Neural cell (in vitro differentiated cells): ENCODE measurements around the gene MCC. TPM values are rescaled to one million over a fixed set of nuclear protein-coding genes. Genes with fewer than 3 reads are reported as not detected.

ENCODE experiments used
- H2AFZ ChIP-seq: fragments of 200-600, 300-800 bp; sonication (generic), shearing (Covaris generic); 2 replicates; pipeline ENCODE4 v1.6.0; 2014; ENCODE audit warnings: low read depth, mild to moderate bottlenecking, antibody characterized with exemption, low read length, moderate library complexity
- H3F3A ChIP-seq: fragments of 200-600 bp; shearing (Covaris generic); 2 replicates; pipeline ENCODE4 v1.6.1; 2016; ENCODE audit warnings: mild to moderate bottlenecking, moderate library complexity, mixed read lengths, antibody characterized with exemption, low read length; ENCODE audit not compliant: insufficient read depth, poor library complexity, severe bottlenecking
- H3K27ac ChIP-seq: fragments of 200-600, 300-800 bp; sonication (generic), shearing (Covaris generic); 2 replicates; pipeline ENCODE4 v1.5.1; 2014; ENCODE audit warnings: mild to moderate bottlenecking, low read length, moderate library complexity
- H3K27me3 ChIP-seq: fragments of 300-800, 200-600 bp; sonication (generic), shearing (Covaris generic); 2 replicates; pipeline ENCODE4 v1.6.0; 2014; ENCODE audit warnings: mild to moderate bottlenecking, low read depth, low read length, moderate library complexity; ENCODE audit not compliant: insufficient read depth
- H3K36me3 ChIP-seq: fragments of 300-800, 200-600 bp; sonication (generic), shearing (Covaris generic); 2 replicates; pipeline ENCODE4 v1.5.1; 2014; ENCODE audit warnings: mild to moderate bottlenecking, antibody characterized with exemption, low read length, moderate library complexity; ENCODE audit not compliant: insufficient read depth
- H3K4me2 ChIP-seq: fragments of 300-800, 200-600 bp; sonication (generic), shearing (Covaris generic); 2 replicates; pipeline ENCODE4 v1.6.0; 2014; ENCODE audit warnings: mild to moderate bottlenecking, low read length
- H3K4me3 ChIP-seq: fragments of 300-800, 200-600 bp; sonication (generic), shearing (Covaris generic); 2 replicates; pipeline ENCODE4 v1.5.1; 2014; ENCODE audit warnings: mild to moderate bottlenecking, low read length, moderate library complexity
- H3K79me2 ChIP-seq: fragments of 200-600 bp; shearing (Covaris generic); replicated peaks from 2 replicates; pipeline ENCODE4 v1.6.0; 2014; ENCODE audit warnings: mild to moderate bottlenecking, low read length, moderate library complexity; ENCODE audit not compliant: insufficient read depth
- H3K9ac ChIP-seq: fragments of 300-800, 200-600 bp; sonication (generic), shearing (Covaris generic); 2 replicates; pipeline ENCODE4 v1.6.1; 2016; ENCODE audit warnings: mild to moderate bottlenecking, low read length, mixed read lengths
- H3K9me2 ChIP-seq: fragments of 200-600 bp; shearing (Covaris generic); 2 replicates; pipeline ENCODE4 v1.6.1; 2016; ENCODE audit warnings: mild to moderate bottlenecking, low read length, mixed read lengths; ENCODE audit not compliant: insufficient read depth
- H3K9me3 ChIP-seq: fragments of 200-600, 300-800 bp; sonication (generic), shearing (Covaris generic); 2 replicates; pipeline ENCODE4 v1.6.1; 2016; ENCODE audit warnings: mild to moderate bottlenecking, mixed run types, low read length, moderate library complexity, mixed read lengths
- H4K20me1 ChIP-seq: fragments of 200-600 bp; shearing (Covaris generic); 2 replicates; pipeline ENCODE4 v1.6.1; 2016; ENCODE audit warnings: mild to moderate bottlenecking, mixed run types; ENCODE audit not compliant: insufficient read depth
- CTCF ChIP-seq: fragments of 450-650 bp; IDR thresholded peaks from 2 replicates; pipeline ENCODE4 v1.5.1; 2014; ENCODE audit warnings: antibody characterized with exemption, mild to moderate bottlenecking, moderate library complexity; ENCODE audit not compliant: poor library complexity, severe bottlenecking
- EP300 ChIP-seq: fragments of 450-650 bp; conservative IDR thresholded peaks from 2 replicates; pipeline ENCODE4 v1.6.1; 2014; ENCODE audit warnings: antibody characterized with exemption, mild to moderate bottlenecking, moderate library complexity; ENCODE audit not compliant: poor library complexity, severe bottlenecking
- EZH2 ChIP-seq: fragments of 200-600, 300-800 bp; shearing (Covaris generic), sonication (generic); IDR thresholded peaks from 2 replicates; pipeline ENCODE4 v1.6.1; 2014; ENCODE audit warnings: antibody characterized with exemption, low read length, borderline replicate concordance, mild to moderate bottlenecking; ENCODE audit not compliant: insufficient read depth, poor library complexity, severe bottlenecking
- MXI1 ChIP-seq: fragments of 450-650 bp; conservative IDR thresholded peaks from 2 replicates; pipeline ENCODE4 v1.6.1; 2014; ENCODE audit warnings: antibody characterized with exemption, mild to moderate bottlenecking; ENCODE audit not compliant: poor library complexity, severe bottlenecking
- POLR2AphosphoS5 ChIP-seq: IDR thresholded peaks from 2 replicates; pipeline ENCODE4 v1.6.1; 2012
- RAD21 ChIP-seq: fragments of 450-650 bp; conservative IDR thresholded peaks from 2 replicates; pipeline ENCODE4 v1.6.1; 2014; ENCODE audit warnings: antibody characterized with exemption, mild to moderate bottlenecking, moderate library complexity
- SMC3 ChIP-seq: fragments of 450-650 bp; conservative IDR thresholded peaks from 2 replicates; pipeline ENCODE4 v1.6.1; 2014; ENCODE audit warnings: antibody characterized with exemption, mild to moderate bottlenecking, moderate library complexity; ENCODE audit not compliant: poor library complexity
- TAF1 ChIP-seq: IDR thresholded peaks from 2 replicates; pipeline ENCODE4 v1.6.1; 2012; ENCODE audit warnings: low read depth
- polyA plus RNA-seq: library from polyadenylated mRNA; depleted of rRNA; stranded (reverse); fragments of >200 nt; gene quantifications from 2 replicates; pipeline ENCODE4 v1.2.3, GENCODE V29; 2014
- TF ChIP-seq, protein P1 (sequence below): IDR thresholded peaks from 2 replicates; pipeline ENCODE4 v1.6.1; 2012; ENCODE audit warnings: borderline replicate concordance

Gene MCC
- polyA plus RNA-seq, 1 donor from 2014 or later: 2.2 TPM

- no peaks in the 10 kb centered on the region for H3K36me3 ChIP-seq
- no peaks in the 10 kb centered on the region for H3K9me2 ChIP-seq
- no peaks in the 10 kb centered on the region for H3K79me2 ChIP-seq
- H3K9ac ChIP-seq: no peak overlapping the region
- no peak overlapping the region for H3K4me3 ChIP-seq
- H2AFZ ChIP-seq: no peak overlapping the region
- H3K4me2 ChIP-seq: no peak overlapping the region
- H3K27ac ChIP-seq: no peak overlapping the region
- H3K27me3 ChIP-seq: no peaks in the 10 kb centered on the region
- no peaks in the 10 kb centered on the region for H4K20me1 ChIP-seq
- H3K9me3 ChIP-seq: no peaks in the 10 kb centered on the region
- no peaks in the 10 kb centered on the region for H3F3A ChIP-seq
- TF ChIP-seq EZH2 (no peak), SMC3 (no peak), RAD21 (no peak), CTCF (no peak), POLR2AphosphoS5 (no peak), EP300 (no peak), MXI1 (no peak), TAF1 (no peak)
- TF ChIP-seq, protein P1, sequence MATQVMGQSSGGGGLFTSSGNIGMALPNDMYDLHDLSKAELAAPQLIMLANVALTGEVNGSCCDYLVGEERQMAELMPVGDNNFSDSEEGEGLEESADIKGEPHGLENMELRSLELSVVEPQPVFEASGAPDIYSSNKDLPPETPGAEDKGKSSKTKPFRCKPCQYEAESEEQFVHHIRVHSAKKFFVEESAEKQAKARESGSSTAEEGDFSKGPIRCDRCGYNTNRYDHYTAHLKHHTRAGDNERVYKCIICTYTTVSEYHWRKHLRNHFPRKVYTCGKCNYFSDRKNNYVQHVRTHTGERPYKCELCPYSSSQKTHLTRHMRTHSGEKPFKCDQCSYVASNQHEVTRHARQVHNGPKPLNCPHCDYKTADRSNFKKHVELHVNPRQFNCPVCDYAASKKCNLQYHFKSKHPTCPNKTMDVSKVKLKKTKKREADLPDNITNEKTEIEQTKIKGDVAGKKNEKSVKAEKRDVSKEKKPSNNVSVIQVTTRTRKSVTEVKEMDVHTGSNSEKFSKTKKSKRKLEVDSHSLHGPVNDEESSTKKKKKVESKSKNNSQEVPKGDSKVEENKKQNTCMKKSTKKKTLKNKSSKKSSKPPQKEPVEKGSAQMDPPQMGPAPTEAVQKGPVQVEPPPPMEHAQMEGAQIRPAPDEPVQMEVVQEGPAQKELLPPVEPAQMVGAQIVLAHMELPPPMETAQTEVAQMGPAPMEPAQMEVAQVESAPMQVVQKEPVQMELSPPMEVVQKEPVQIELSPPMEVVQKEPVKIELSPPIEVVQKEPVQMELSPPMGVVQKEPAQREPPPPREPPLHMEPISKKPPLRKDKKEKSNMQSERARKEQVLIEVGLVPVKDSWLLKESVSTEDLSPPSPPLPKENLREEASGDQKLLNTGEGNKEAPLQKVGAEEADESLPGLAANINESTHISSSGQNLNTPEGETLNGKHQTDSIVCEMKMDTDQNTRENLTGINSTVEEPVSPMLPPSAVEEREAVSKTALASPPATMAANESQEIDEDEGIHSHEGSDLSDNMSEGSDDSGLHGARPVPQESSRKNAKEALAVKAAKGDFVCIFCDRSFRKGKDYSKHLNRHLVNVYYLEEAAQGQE: no peak
These were observed 239.0 kb downstream of the MCC start for GRCh38 chr5:113249206-113249605.

DNA sequence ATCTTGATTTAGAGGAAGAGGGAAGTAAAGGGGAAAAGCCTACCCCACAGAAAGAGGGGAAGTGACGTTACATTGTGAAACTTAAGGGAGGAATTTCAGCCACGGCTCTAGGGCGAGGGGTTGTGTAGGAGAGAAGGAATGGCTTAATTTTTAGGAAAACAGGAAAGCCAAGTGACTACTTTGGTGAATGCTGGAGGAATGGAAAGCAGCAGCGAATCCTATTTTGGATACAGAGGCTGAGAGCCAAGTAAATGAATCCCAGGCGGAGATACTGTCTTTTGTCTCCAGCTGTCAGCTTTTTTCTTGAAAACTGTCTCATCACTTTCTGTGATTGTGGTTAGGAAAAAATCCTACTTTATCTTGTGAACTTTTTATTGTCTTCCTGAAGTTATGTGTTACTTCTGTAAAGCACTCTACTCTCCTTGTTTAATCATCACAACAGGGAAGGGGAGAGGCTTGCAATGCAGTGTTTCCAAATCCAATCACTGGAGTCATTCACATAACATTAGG, 241.8 kb downstream of the MCC start:
- no peaks in the 10 kb centered on the region for H3K9me3 ChIP-seq
- no peak overlapping the region for H3K27ac ChIP-seq

More for the DNA sequence above, 241.8 kb downstream of the MCC start:
- Histone ChIP-seq H3K4me2 (no peak overlapping the region), H3K27me3 (no peaks in the 10 kb centered on the region), H3K9ac (no peak overlapping the region), H3F3A (no peaks in the 10 kb centered on the region), H3K36me3 (no peaks in the 10 kb centered on the region), H3K79me2 (no peaks in the 10 kb centered on the region), H3K9me2 (no peaks in the 10 kb centered on the region), H4K20me1 (no peaks in the 10 kb centered on the region), H2AFZ (no peak overlapping the region), H3K4me3 (no peak overlapping the region)
- TF ChIP-seq, protein P1: no peak
- no peak for TF ChIP-seq EZH2
- no peak for TF ChIP-seq CTCF
- no peak for TF ChIP-seq POLR2AphosphoS5
- TF ChIP-seq MXI1: no peak
- no peak for TF ChIP-seq EP300
- no peak for TF ChIP-seq SMC3
- TF ChIP-seq TAF1: no peak
- TF ChIP-seq RAD21: no peak
